ENCODE results near the gene MAB21L1.

DNA sequence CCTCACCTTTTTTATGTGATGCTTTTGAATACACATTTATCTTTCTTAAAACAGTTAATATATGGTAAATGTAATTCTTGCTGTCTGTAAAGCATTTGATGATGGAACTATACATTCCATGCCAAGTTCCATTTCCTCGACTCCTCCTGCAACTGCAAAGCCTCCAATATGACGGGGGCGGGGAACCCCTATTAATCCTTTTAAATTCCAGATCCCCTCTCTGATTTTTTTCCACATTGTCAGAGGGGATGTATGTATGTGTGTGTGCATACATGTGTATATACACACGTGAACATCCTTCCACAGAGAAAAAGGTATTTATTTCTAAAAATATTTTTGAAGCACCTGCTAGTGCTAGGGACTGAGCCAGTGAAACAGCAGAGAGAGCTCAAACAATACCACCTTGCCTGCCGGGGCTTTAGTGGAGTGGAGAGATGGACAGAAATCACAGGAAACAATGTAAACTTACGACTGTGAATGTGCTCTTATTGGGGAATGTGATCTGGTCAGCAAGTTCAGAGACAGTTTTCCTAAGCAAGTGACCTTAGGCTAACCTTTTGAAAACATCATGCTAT, 25.3 kb upstream of the MAB21L1 start:
- no peak for TF ChIP-seq CTCF (IDR thresholded peaks at IDR 0.05)
- no peak for TF ChIP-seq POLR2A (IDR thresholded peaks at IDR 0.05)

Data from adrenal gland (tissue), 5 donors.